HG03432 (cell line): ENCODE results near the gene NETO1.
A peak's percentile ranks its signal among the peaks of the same experiment; 100 is the strongest.

Experiments used
- ATAC-seq: cut with Tn5 transposase; IDR thresholded peaks from one replicate; pipeline ENCODE4 v1.9.1; 2021; ENCODE audit warnings: mild to moderate bottlenecking, moderate library complexity; ENCODE audit not compliant: unreplicated experiment

NETO1 gene, protein sequence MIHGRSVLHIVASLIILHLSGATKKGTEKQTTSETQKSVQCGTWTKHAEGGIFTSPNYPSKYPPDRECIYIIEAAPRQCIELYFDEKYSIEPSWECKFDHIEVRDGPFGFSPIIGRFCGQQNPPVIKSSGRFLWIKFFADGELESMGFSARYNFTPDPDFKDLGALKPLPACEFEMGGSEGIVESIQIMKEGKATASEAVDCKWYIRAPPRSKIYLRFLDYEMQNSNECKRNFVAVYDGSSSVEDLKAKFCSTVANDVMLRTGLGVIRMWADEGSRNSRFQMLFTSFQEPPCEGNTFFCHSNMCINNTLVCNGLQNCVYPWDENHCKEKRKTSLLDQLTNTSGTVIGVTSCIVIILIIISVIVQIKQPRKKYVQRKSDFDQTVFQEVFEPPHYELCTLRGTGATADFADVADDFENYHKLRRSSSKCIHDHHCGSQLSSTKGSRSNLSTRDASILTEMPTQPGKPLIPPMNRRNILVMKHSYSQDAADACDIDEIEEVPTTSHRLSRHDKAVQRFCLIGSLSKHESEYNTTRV

DNA sequence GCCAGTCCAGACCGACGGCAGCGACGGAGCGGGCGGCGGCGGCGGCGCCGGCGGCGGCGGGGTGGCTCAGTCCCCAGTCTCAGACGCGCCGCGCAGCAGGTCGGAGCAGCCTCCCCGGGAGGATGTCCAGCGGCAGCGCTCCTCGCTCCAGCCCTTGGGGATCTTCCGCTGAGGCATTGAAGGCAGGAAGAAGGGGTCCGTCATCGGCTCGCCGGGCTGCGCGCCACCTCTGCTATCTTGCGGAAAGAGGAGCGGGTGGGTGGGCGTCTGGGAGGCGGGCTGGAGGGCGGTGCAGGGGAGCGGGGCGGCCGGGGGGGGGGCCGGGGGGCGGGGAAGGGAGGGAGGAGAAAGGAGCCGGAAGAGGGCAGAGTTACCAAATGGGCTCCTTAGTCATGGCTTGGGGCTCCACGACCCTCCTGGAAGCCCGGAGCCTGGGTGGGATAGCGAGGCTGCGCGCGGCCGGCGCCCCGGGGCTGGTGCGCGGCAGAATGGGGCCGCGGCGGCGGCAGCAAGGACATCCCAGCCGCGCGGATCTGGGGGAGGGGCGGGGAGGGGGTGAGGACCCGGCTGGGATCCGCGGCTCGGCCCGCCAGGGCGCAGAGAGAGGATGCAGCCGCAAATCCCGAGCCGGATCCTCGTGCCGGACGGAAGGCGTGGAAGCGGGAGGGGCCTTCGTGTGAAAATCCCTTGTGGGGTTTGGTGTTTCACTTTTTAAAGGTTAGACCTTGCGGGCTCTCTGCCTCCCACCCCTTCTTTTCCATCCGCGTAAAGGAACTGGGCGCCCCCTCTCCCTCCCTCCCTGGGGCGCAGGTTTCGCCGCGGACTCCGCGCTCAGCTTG, at the start of gene NETO1:
TSS of gene NETO1 (minus strand) at position 242 of the 839 bp plus-strand sequence. CDS start 696 bp downstream, outside the sequence.
- peak; percentile 35 for ATAC-seq

DNA sequence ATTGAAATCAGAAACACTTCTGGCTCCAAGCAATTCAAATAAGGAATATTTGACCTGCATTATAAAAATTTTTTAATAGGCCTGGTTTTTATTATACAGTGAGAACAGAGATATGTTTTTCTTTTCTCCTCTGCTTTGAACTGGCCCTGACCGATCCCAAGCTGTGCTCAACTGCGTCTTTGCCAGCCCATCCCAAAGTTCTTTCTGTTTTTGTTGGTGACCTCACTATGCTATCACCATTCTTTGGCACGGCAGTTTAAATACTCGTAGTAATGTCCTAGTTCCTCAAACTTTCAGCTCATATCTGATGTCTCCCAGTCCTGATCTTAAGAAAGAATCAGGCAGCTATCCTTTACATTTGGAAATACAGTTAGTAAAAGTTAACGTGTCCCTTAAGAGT, 42.3 kb upstream of the NETO1 start:
- ATAC-seq, result no peak

DNA sequence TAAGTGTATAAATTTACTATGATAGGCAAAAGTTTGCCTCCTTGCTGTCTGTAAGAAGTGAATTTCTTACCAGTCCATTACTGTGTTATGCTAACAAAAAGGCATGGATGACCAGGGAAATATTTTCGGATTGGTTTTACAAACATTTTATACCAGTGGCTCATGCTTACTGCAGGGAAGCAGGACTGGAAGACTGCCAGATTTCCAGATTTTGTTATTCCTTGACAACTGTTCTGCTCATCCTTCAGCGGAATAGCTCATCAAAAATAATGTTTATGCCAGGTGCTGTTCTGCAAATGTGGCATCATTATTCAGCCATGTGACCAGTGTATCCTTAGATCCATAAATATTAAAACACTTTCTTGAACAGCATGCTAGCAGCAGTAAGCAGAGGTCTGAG, 40.4 kb upstream of the NETO1 start:
- ATAC-seq, result no peak

DNA sequence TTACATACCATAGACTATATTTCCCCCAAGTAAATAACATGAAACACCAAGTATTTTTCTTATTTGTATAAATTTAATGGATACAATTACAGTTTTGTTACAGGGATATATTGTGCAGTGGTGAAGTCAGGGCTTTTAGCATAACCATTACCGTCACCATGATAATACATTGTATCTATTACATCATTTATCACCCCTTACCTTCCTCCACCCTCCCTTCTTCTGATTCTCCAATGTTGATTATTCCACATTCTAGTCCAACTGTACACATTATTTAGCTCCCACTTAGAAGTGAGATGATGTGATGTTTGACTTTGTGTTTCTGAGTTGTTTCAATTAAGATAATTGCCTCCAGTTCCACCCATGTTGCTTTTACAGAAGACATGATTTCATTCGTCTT, 35.2 kb upstream of the NETO1 start:
- ATAC-seq, result no peak

DNA sequence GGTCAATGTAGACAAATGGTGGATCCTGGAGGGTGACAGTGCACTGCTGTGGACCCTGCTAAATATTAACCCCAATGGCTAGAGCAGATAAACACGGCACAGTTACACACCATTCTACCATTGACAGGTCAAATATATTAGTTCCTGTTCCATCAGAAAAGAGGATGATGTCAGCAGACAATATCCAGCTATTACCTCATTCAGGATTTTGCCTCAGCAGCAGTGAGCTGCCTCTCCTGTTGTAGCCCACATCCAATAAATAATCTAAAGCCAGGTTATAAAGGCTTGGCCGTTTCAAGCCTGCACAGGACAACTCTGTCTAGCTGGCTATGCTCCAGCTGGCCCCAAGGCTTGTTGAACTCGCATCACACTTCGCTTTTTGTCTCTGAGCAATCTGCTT, 31.6 kb upstream of the NETO1 start:
- ATAC-seq, result no peak

DNA sequence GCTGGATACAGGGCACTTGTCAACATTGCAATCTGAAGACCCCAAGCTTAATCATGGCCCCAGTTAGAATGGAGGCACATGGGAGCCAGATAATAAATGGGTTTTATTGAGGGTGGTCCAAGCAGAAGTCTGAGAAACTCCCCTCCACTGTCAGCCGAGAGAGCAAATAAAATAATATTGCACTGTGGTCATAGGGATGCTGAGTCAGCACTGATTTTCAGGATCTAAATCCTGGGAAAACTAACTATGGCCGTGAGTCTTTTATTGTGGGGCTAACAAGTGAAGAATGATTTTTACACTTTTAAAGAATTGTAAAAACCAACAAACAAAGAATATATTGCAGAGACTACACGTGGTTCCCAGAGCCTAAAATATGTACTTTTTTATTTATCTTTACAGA, 31.1 kb upstream of the NETO1 start:
- ATAC-seq, result no peak

DNA sequence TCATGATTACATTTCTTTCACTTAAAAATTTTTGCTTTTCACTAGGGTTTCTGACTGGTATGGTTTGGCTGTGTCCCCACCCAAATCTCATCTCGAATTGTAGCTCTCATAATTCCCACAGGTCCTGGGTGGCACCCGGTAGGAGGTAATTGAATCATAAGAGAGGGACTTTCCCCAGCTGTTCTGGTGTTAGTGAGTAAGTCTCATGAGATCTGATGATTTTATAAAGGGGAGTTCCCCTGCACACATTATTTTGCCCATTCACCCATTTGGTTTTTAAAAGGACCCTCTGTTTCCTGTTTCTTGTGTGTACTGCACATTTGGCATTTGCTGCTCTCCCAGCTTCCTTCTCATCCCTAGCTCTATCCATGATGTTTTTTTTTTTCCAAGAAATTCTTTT, 27.8 kb upstream of the NETO1 start:
- ATAC-seq, result peak; percentile 54

DNA sequence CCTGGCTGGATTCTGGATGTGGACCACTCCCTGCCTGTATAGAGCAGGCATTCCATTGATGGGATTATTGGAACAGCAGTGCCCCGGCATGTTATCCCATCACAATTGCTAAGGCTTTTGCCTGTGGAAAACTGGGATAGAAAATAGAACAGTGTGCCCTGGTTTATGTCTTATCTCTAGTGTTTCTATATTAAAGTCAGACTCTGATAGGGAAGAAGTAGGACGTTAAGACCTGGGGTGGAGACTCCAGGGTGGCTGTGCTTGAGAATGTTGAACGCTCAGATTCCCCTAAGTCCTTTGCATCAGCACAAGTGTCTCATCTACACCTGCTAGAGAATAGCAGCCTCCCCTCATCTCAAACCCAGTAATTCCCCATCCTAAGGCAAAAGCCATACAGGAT, 10.8 kb upstream of the NETO1 start:
- no peak for ATAC-seq

DNA sequence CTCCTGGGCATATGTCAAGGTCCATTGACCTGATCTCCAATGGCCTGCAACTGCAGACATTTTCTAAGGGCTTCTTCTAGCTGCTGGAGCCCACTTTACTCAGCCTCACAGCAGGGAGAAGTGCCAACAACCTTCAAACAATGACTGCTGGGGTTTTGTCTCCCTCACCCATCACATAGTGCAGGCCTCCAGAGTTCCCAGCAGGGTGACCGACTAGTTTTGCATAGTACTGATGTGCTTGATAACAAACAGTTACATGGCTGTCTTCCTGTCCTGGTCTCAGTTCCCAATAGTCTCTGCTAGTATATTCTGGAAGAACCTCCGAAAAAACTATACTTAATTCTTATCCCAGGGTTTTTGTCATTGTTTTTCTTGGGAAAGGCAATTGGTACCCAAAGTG, 10.4 kb upstream of the NETO1 start:
- no peak for ATAC-seq

DNA sequence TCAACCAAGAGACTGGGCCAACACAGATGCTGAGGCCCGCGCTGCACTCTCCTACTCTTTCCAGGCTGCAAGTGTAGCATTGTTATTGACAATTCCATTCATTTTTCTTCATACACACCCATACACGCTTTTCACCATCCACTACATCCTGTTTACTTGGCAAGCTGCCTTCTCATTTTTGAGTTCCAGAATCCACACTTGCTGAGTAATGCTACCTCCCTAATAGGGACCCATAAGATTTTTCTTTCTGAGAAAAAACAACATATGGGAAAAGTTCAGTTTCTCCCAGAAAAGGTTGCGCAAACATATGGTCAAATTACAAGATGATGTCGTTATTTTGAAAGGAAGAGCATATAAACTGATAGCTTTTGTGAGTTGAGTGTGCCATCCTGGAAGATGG, 3.3 kb upstream of the NETO1 start:
- ATAC-seq, result no peak

DNA sequence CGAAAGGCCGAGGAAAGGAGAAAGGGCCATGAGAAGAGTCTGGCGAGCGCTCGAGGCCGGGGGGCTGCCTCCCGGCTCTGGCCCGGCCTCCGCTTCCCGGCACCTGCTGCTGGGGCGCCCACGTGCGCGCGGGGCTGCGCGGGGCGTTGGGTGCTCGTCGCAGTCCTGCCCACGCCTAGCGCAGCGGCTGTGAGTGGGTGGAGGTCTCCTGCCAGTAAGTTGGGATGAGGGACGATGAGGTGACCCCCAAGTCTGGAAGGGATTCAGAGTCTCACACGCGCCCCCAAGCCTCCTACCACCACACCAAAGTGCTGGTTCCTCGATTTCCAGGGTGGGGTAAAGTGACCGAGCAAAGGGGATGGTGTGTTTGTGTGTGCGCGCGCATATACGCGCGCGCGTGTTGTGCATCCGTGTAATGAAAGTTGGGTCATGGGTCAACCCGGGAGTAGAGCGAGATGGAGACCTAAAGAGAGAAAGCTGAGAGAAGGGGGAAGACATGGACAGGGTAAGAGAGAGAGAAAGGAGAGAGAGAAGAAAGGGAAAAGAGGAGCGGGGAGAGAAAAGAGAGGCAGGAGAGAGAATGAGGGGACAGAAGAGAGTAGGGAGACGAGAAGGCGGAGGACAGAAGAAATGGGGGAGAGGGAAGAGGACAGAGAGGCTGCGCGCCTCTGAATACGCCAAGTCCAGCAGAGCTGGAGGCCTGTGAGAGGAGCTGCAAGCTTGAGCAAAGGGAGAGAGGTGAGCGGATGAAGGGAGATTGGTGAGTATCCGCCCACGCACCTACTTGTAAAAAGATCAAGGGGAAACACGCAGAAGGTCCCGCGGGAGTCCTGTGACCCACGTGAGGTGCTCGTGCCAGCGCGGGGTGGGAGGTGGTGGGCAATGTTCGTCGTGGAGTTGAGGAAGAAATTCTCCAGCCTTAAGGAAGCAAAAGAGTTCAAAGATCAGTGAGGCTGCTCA, 1.7 kb upstream of the NETO1 start:
- ATAC-seq, result no peak

DNA sequence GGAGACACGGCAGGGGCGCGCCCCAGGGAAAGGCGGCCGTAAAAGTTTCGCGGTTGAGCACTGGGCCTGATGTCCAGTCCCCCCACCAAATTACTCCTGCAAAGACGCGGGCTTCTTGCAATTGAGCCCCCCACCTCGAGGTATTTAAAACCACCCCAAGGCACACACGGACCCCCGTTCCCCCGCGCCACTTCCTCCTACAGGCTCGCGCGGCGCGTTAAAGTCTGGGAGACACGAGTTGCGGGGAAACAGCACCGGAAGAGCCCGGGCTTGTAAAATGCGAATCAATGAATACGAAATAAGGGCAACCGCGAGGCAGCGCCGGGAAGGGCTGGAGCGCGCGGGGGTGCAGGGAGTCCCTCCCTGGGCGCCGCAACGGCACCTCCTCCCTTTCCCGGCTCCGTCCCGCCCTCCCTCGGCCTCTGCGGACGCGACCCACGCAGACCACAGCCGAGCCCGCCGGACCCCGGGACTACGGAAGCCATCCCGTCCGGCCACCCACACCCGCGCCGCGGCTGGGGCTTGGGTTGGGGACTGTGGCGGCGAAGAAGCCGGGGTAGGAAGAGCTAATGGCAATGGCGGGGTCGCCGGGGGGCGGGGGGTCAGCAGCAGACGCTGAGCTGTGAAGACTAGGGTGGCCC, 918 bp upstream of the NETO1 start:
- no peak for ATAC-seq

DNA sequence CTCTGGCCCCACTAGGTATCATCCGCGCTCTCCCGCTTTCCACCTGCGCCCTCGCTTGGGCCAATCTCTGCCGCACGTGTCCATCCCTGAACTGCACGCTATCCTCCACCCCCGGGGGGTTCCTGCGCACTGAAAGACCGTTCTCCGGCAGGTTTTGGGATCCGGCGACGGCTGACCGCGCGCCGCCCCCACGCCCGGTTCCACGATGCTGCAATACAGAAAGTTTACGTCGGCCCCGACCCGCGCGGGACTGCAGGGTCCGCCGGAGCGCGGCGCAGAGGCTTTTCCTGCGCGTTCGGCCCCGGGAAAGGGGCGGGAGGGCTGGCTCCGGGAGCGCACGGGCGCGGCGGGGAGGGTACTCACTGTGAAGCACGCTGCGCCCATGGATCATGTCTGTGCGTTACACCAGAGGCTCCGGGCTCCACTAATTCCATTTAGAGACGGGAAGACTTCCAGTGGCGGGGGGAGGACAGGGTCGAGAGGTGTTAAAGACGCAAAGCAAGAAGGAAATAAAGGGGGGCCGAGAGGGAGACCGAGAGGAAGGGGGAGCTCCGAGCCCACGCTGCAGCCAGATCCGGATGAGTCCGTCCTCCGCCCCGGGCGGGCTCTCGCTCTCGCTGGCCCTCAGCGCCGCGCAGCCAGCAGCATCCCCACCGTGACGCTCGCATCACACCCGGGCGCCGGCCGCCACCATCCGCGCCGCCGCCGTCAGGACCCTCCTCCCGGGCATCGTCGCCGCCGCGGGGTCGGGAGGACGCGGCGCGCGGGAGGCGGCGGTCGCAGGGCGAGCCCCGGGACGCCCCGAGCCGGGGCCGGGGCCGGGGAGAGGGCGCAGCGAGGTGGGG, 664 bp downstream of the NETO1 start:
- peak; percentile 29 for ATAC-seq

DNA sequence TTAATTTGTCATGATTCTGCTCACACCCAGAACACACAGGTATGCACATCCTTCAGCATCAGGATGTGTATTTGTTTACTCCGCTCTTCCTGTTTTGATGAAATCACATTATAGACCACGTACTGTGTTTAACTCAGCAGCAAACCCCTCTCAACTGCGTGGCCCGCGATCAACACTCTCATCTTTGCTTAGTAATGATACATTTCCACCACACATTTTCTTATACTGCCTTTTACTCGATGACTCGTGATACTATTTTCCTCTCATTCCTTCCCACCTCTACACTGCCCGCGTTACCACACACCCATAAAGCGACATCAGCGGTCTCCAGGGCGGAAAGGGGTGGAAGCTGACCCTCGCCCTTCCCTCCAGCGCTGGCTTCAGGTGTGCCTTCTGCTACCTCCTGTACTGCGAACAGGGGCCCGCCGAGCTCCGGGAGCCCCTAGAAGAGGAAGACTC, 1.3 kb downstream of the NETO1 start:
- ATAC-seq, result no peak

DNA sequence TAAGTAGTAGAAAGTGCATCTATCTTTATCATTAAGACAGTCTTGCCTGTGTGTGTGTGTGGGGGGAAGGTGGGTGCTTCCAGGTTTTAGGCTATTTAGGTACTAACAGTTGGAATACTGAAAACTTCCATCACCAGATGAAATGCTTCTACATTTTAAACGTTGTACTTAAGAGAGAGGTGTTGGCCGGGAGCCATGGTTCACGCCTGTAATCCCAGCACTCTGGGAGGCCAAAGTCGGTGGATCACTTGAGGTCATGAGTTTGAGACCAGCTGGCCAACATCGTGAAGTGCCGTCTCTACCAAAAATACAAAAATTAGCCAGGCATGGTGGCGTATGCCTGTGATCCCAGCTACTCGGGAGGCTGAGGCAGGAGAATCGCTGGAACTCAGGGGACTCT, 4.0 kb downstream of the NETO1 start:
- no peak for ATAC-seq

DNA sequence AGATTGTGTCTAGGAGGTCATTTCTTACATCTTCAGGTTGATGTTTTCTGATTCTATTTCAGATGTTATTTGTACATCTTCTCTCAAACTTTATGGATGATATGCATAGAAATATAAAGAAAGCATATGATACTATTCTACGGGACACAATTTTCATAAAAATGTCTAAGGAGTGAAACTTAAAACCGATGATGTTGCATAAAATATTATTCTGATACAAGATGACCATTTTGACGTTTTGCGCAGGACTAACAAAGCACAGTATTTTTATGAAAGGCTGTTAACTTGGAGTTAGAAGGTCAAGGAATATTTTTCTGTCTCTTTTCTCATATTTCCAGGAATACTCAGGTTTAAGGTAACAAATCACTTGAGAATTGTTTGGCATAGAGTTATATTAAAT, 8.7 kb downstream of the NETO1 start:
- no peak for ATAC-seq

DNA sequence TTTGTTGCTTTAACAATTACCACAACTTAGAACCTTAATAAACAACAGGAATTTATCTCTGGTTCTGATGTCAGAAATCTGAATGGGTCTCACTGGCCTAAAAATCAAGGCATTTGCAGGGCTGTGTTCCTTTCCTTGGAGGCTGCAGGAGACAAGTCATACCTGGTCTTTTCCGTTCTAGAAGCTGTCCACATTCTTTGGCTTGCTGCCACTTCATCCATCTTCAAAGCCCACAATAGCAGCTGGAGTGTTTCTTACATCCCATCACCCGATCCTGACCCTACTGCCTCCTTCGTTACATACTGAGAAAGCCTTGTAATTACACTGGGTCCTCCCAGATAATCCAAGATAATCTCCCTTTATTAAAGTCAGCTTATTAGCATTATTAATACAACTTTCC, 18.1 kb downstream of the NETO1 start:
- no peak for ATAC-seq

DNA sequence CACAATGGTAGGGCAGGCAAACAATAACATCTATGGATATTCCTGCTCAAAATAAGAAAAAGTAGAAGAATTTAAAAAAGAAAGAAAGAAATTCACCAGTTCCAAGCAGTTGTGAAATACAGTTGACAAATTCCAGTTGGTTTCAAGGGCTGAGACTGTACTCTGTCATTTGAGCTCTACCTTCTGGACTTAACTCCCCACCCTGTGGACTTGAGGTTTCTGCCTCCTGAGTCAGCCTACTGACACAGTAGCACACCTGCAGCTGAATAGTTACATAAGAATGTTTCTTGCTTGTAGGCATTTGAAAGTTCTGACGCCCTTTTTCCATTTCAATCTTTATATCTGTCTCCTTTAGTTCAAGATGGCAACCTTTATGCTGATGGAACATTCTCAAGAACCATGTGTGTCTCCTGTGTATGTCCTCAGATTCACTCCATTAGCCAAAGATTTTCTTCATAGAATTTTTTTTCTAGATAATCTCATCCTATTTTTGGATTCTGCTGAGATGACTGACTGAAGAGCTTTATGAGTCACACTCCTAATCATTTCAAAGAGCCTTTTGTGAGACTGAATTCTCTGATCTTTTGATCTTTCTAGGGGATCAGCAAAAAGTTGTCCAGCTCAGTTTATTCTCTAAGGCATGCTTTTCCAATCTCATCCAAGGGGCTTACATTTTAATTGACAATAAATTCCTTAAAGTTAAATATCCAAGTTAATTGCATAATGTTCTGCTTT, 19.1 kb downstream of the NETO1 start:
- ATAC-seq, result no peak

DNA sequence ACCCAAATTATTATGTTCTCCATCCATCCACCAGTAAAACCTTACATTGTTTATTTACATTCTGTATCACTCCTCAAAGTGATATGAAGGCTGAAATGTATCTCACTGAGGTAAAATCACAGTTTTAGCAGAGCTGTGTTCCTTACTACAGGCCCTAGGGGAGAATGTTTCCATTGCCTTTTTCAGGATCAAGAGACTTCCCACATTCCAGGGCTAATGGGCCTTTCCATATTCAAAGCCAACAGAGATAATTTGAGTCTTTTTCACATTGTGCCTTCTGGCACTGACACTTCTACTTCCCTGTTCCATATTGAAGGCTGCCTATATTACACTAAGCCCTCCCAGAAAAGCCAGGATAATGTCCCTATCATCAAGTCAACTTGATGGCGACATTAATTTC, 20.0 kb downstream of the NETO1 start:
- no peak for ATAC-seq
